Measurements from ENCODE around the gene YY1AP1. TPM values are rescaled to one million over a fixed set of nuclear protein-coding genes. Genes with fewer than 3 reads are reported as not detected.
"Not testable (repeated sequence)": the region's sequence is repeated elsewhere in the genome, so short reads cannot be mapped to it uniquely, and the experiment has no call there.

The YY1AP1 gene
- polyA plus RNA-seq, 3 donors: 14.0 to 93.4 (median 24.3) TPM

- no peak overlapping the region for H3K4me2 ChIP-seq (replicated peaks; ENCODE audit: extremely low read depth, low read length, poor library complexity, severe bottlenecking)
- peaks cover 9 to 13% of the 10 kb centered on the region in 2 donors for H3K4me1 ChIP-seq (ENCODE audit: control insufficient read depth in 1 of 2, insufficient read depth in 2 of 2, low read length in 2 of 2)
- Mint-ChIP-seq H3K36me3 (peaks cover 78 to 93% of the 10 kb centered on the region in 2 donors), H3K9me3 (no peaks in the 10 kb centered on the region), H3K27ac (no peak overlapping the region), H3K4me3 (no peak overlapping the region), H3K4me1 (peaks cover 13% of the 10 kb centered on the region), H3K27me3 (ENCODE audit: low read depth in 3 of 3) (no peaks in the 10 kb centered on the region)
- no peaks in the 10 kb centered on the region for H3K9me3 ChIP-seq (replicated peaks in 1 of 2; ENCODE audit: control insufficient read depth in 1 of 2, insufficient read depth in 1 of 2, low read length in 2 of 2)
- no peak overlapping the region for H3K27ac ChIP-seq (ENCODE audit: low read depth in 1 of 2, low read length in 2 of 2)
- TF ChIP-seq CTCF (IDR thresholded peaks at IDR 0.05): no peak
- no CpG with 5 or more reads among the region's 4 CpGs for WGBS (ENCODE audit: insufficient coverage)
- no peak for DNase-seq
- H2AFZ ChIP-seq (ENCODE audit: insufficient read depth, low read depth, low read length, poor library complexity, severe bottlenecking): no peak overlapping the region
- H3K4me3 ChIP-seq (replicated peaks in 1 of 3; ENCODE audit: low read depth in 2 of 3, low read length in 3 of 3): no peak overlapping the region
- peaks cover 34% of the 10 kb centered on the region for H4K20me1 ChIP-seq (ENCODE audit: insufficient read depth, low read length)
- no peaks in the 10 kb centered on the region for H3K27me3 ChIP-seq (ENCODE audit: control insufficient read depth in 2 of 2, insufficient read depth in 2 of 2, low read length in 2 of 2)
- intact Hi-C loops (cut with micrococcal nuclease): no loop called here
- H3K79me2 ChIP-seq (ENCODE audit: insufficient read depth, low read length): no peaks in the 10 kb centered on the region
- no peak overlapping the region for H3K9ac ChIP-seq (ENCODE audit: insufficient read depth, low read length, poor library complexity, severe bottlenecking)
- peaks cover 85 to 99% of the 10 kb centered on the region in 2 donors for H3K36me3 ChIP-seq (replicated peaks in 1 of 2; ENCODE audit: control insufficient read depth in 1 of 2, insufficient read depth in 2 of 2, low read length in 2 of 2)
Measured at GRCh38 chr1:155671750-155672149, 16.8 kb downstream of the YY1AP1 start.

GRCh38 chr1:155669233-155670162 is 19.1 kb downstream of the YY1AP1 start:
- DNase-seq: no peak
- H3K9ac ChIP-seq (ENCODE audit: insufficient read depth, low read length, poor library complexity, severe bottlenecking): no peak overlapping the region
- Mint-ChIP-seq H3K9me3 (no peaks in the 10 kb centered on the region), H3K4me1 (no peaks in the 10 kb centered on the region), H3K36me3 (peaks cover 78 to 92% of the 10 kb centered on the region in 2 donors), H3K27ac (peak overlapping the region in 1 of 7 donors; percentile 26), H3K4me3 (no peak overlapping the region), H3K27me3 (ENCODE audit: low read depth in 3 of 3) (no peaks in the 10 kb centered on the region)
- H3K36me3 ChIP-seq (replicated peaks in 1 of 2; ENCODE audit: control insufficient read depth in 1 of 2, insufficient read depth in 2 of 2, low read length in 2 of 2): peaks cover 88 to 100% of the 10 kb centered on the region in 2 donors
- no peaks in the 10 kb centered on the region for H3K4me1 ChIP-seq (ENCODE audit: control insufficient read depth in 1 of 2, insufficient read depth in 2 of 2, low read length in 2 of 2)
- intact Hi-C loops (cut with micrococcal nuclease): no loop called here
- TF ChIP-seq CTCF (IDR thresholded peaks at IDR 0.05): no peak
- no peaks in the 10 kb centered on the region for H3K79me2 ChIP-seq (ENCODE audit: insufficient read depth, low read length)
- H3K27me3 ChIP-seq (ENCODE audit: control insufficient read depth in 2 of 2, insufficient read depth in 2 of 2, low read length in 2 of 2): no peaks in the 10 kb centered on the region
- peaks cover 21% of the 10 kb centered on the region for H4K20me1 ChIP-seq (ENCODE audit: insufficient read depth, low read length)
- H3K27ac ChIP-seq (ENCODE audit: low read depth in 1 of 2, low read length in 2 of 2): peak overlapping the region in 1 of 2 donors; percentile 20
- no peaks in the 10 kb centered on the region for H3K9me3 ChIP-seq (replicated peaks in 1 of 2; ENCODE audit: control insufficient read depth in 1 of 2, insufficient read depth in 1 of 2, low read length in 2 of 2)
- H2AFZ ChIP-seq (ENCODE audit: insufficient read depth, low read depth, low read length, poor library complexity, severe bottlenecking): no peak overlapping the region
- no peak overlapping the region for H3K4me3 ChIP-seq (replicated peaks in 1 of 3; ENCODE audit: low read depth in 2 of 3, low read length in 3 of 3)
- WGBS (ENCODE audit: insufficient coverage): 100% methylated on average over 2 of the region's 5 CpGs
- H3K4me2 ChIP-seq (replicated peaks; ENCODE audit: extremely low read depth, low read length, poor library complexity, severe bottlenecking): no peak overlapping the region

- H3K27ac ChIP-seq (ENCODE audit: low read depth in 1 of 2, low read length in 2 of 2); H3K9me3 ChIP-seq (replicated peaks in 1 of 2; ENCODE audit: control insufficient read depth in 1 of 2, insufficient read depth in 1 of 2, low read length in 2 of 2); H3K27me3 Mint-ChIP-seq (ENCODE audit: low read depth in 3 of 3); intact Hi-C loops (cut with micrococcal nuclease); DNase-seq; H3K4me3 ChIP-seq (replicated peaks in 1 of 3; ENCODE audit: low read depth in 2 of 3, low read length in 3 of 3); H3K4me1 ChIP-seq (ENCODE audit: control insufficient read depth in 1 of 2, insufficient read depth in 2 of 2, low read length in 2 of 2); H3K4me1 Mint-ChIP-seq; H2AFZ ChIP-seq (ENCODE audit: insufficient read depth, low read depth, low read length, poor library complexity, severe bottlenecking); H3K9me3 Mint-ChIP-seq; H3K4me2 ChIP-seq (replicated peaks; ENCODE audit: extremely low read depth, low read length, poor library complexity, severe bottlenecking); H3K9ac ChIP-seq (ENCODE audit: insufficient read depth, low read length, poor library complexity, severe bottlenecking); H3K79me2 ChIP-seq (ENCODE audit: insufficient read depth, low read length); H3K27me3 ChIP-seq (ENCODE audit: control insufficient read depth in 2 of 2, insufficient read depth in 2 of 2, low read length in 2 of 2); H3K4me3 Mint-ChIP-seq: not testable (repeated sequence)
- Mint-ChIP-seq H3K36me3 (peaks cover 68 to 80% of the 10 kb centered on the region in 2 donors), H3K27ac (peak overlapping the region in 1 of 7 donors; percentile 25)
- peaks cover 68 to 86% of the 10 kb centered on the region in 2 donors for H3K36me3 ChIP-seq (replicated peaks in 1 of 2; ENCODE audit: control insufficient read depth in 1 of 2, insufficient read depth in 2 of 2, low read length in 2 of 2)
- WGBS (ENCODE audit: insufficient coverage): no CpG with 5 or more reads among the region's 4 CpGs
- peaks cover 19% of the 10 kb centered on the region for H4K20me1 ChIP-seq (ENCODE audit: insufficient read depth, low read length)
Measured at GRCh38 chr1:155661239-155661638, 27.3 kb downstream of the YY1AP1 start.

All from CD14-positive monocyte (primary cell).